OCI-LY7 (cell line): ENCODE results near the gene EPB41. TPM values are rescaled to one million over a fixed set of nuclear protein-coding genes. Genes with fewer than 3 reads are reported as not detected.

ENCODE experiments used
- BruUV-seq: library from RNA; stranded (reverse); fragments of 400-500 nt; replicated peaks from 2 replicates; lab custom pipeline; 2021; lab: Mats Ljungman, UMichigan
- CTCF ChIA-PET: fragments of 300-600 bp; sonication (Branson Sonifier 250); formaldehyde crosslinking; loops from one replicate; lab custom pipeline; 2022; ENCODE audit warnings: antibody characterized with exemption; ENCODE audit not compliant: unreplicated experiment; lab: Charles Lee
- POLR2A ChIA-PET: fragments of 300-600 bp; sonication (Branson Sonifier 250); formaldehyde crosslinking; loops from one replicate; lab custom pipeline; 2022; ENCODE audit warnings: antibody characterized with exemption; lab: Charles Lee
- DNase-seq: peaks from one replicate; pipeline ENCODE4 v3.0.0-alpha.2; 2015; ENCODE audit warnings: low spot score
- H2AFZ ChIP-seq: fragments of 200-600 bp; sonication (generic), shearing (Covaris generic); 2 replicates; pipeline ENCODE4 v1.6.1; 2014; ENCODE audit warnings: mild to moderate bottlenecking, antibody characterized with exemption, low read length, moderate library complexity
- H3K27ac ChIP-seq: fragments of 200-600 bp; sonication (generic); 2 replicates; pipeline ENCODE4 v1.5.1; 2014; ENCODE audit warnings: mixed run types, low read depth, mild to moderate bottlenecking, moderate library complexity, low read length, inconsistent platforms; ENCODE audit not compliant: poor library complexity, severe bottlenecking
- H3K36me3 ChIP-seq: fragments of 200-600 bp; sonication (generic); 2 replicates; pipeline ENCODE4 v1.6.1; 2014; ENCODE audit warnings: mild to moderate bottlenecking, antibody characterized with exemption, low read length, moderate library complexity, mixed read lengths; ENCODE audit not compliant: insufficient read depth
- H3K4me1 ChIP-seq: fragments of 200-600 bp; sonication (generic); 2 replicates; pipeline ENCODE4 v1.5.1; 2014; ENCODE audit warnings: mild to moderate bottlenecking, low read length; ENCODE audit not compliant: insufficient read depth, poor library complexity, severe bottlenecking
- H3K4me2 ChIP-seq: fragments of 200-600 bp; sonication (generic); 2 replicates; pipeline ENCODE4 v1.6.1; 2014; ENCODE audit warnings: mild to moderate bottlenecking, low read length
- H3K4me3 ChIP-seq: fragments of 200-600 bp; sonication (generic); 2 replicates; pipeline ENCODE4 v1.5.1; 2014; ENCODE audit warnings: mild to moderate bottlenecking, low read depth, low read length; ENCODE audit not compliant: poor library complexity, severe bottlenecking
- H3K79me2 ChIP-seq: fragments of 200-600 bp; sonication (generic); 2 replicates; pipeline ENCODE4 v1.6.1; 2016; ENCODE audit warnings: low read depth, mild to moderate bottlenecking, low read length, moderate library complexity, mixed read lengths; ENCODE audit not compliant: insufficient read depth
- H3K9me2 ChIP-seq: fragments of 200-600 bp; sonication (generic); 2 replicates; pipeline ENCODE4 v1.6.1; 2016; ENCODE audit warnings: mild to moderate bottlenecking, low read length, mixed read lengths; ENCODE audit not compliant: insufficient read depth
- H3K9me3 ChIP-seq: fragments of 200-600 bp; sonication (generic); 2 replicates; pipeline ENCODE4 v1.6.1; 2014; ENCODE audit warnings: mild to moderate bottlenecking, mixed run types, low read length, mixed read lengths
- H4K20me1 ChIP-seq: fragments of 200-600 bp; sonication (generic); 2 replicates; pipeline ENCODE4 v1.6.1; 2014; ENCODE audit warnings: mild to moderate bottlenecking, antibody characterized with exemption, low read length, moderate library complexity, mixed read lengths; ENCODE audit not compliant: insufficient read depth
- CTCF ChIP-seq: fragments of 200-600 bp; sonication (generic); conservative IDR thresholded peaks from 2 replicates; pipeline ENCODE4 v1.5.1; 2014; ENCODE audit warnings: mild to moderate bottlenecking, antibody characterized with exemption, low read length, moderate library complexity, mixed read lengths
- EZH2phosphoT487 ChIP-seq: fragments of 200-600 bp; sonication (generic); IDR thresholded peaks from 2 replicates; pipeline ENCODE4 v1.6.1; 2018; ENCODE audit warnings: low read depth, borderline replicate concordance, mild to moderate bottlenecking, mixed run types, antibody characterized with exemption, low read length, moderate library complexity, mixed read lengths
- intact Hi-C: fragments of 100-400 bp; cut with micrococcal nuclease; formaldehyde crosslinking; loops from one replicate; pipeline ENCODE4 v1.10.0; 2022; ENCODE audit not compliant: unreplicated experiment
- total RNA-seq, 2 experiments: library from RNA; depleted of rRNA in 1 of 2; stranded (reverse); fragments of >200 nt in 1 of 2; shearing (Covaris generic) in 1 of 2; gene quantifications; 2 replicates each; pipeline ENCODE4 v1.2.3, GENCODE V29; 2014 to 2022

EPB41 gene
- total RNA-seq, 2 experiments from 2014 or later = 102 to 103 TPM

- DNase-seq = no peak
- BruUV-seq = no TSS peak
- POLR2A ChIA-PET = interaction anchor here (0.6 kb wide), 1 partner anchor 152 kb away, joined by 3 read pairs; no protein-coding TSS in a partner anchor
Observed at GRCh38 chr1:29121936-29122681, 207.7 kb downstream of the EPB41 start.

GRCh38 chr1:29122682-29123052 is 208.3 kb downstream of the EPB41 start:
- POLR2A ChIA-PET = no interaction called here
- no peaks in the 10 kb centered on the region for H3K9me3 ChIP-seq
- no peak overlapping the region for H3K27ac ChIP-seq
- H3K36me3 ChIP-seq = peaks cover 3% of the 10 kb centered on the region; the same call in 1 of the 2 replicates
- H3K79me2 ChIP-seq = no peaks in the 10 kb centered on the region
- no peak overlapping the region for H3K4me2 ChIP-seq
- BruUV-seq = no TSS peak
- TF ChIP-seq CTCF (no peak), EZH2phosphoT487 (no peak)
- H3K4me3 ChIP-seq = no peak overlapping the region
- no peak overlapping the region for H2AFZ ChIP-seq
- no peaks in the 10 kb centered on the region for H4K20me1 ChIP-seq
- no peaks in the 10 kb centered on the region for H3K9me2 ChIP-seq
- CTCF ChIA-PET = no interaction called here
- intact Hi-C loops = no loop called here
- no peaks in the 10 kb centered on the region for H3K4me1 ChIP-seq
- no peak for DNase-seq

More at GRCh38 chr1:29121936-29122681, 207.7 kb downstream of the EPB41 start:
- Histone ChIP-seq H3K36me3 (peaks cover 9% of the 10 kb centered on the region; the same call in 1 of the 2 replicates), H2AFZ (no peak overlapping the region), H3K4me1 (no peaks in the 10 kb centered on the region), H3K4me3 (no peak overlapping the region), H3K9me3 (no peaks in the 10 kb centered on the region), H3K9me2 (no peaks in the 10 kb centered on the region), H3K27ac (no peak overlapping the region), H3K4me2 (no peak overlapping the region), H3K79me2 (no peaks in the 10 kb centered on the region), H4K20me1 (no peaks in the 10 kb centered on the region)
- intact Hi-C loops = loop anchor here (1.0 to 2.0 kb wide), 2 partner anchors 81 to 240 kb away; no protein-coding TSS in a partner anchor
- CTCF ChIA-PET = no interaction called here
- TF ChIP-seq EZH2phosphoT487 (no peak), CTCF (no peak)
